WTC11 (cell line): ENCODE data around the gene GRWD1. TPM values are rescaled to one million over a fixed set of nuclear protein-coding genes. Genes with fewer than 3 reads are reported as not detected.

Source experiments
- ATAC-seq: fragments of 200-7000 bp; cut with Tn5 transposase; 2 replicates; pipeline ENCODE4 v1.10.0; 2021; ENCODE audit warnings: mild to moderate bottlenecking, moderate library complexity
- CTCF ChIA-PET: fragments of 300-600 bp; sonication (Branson Sonifier 250); formaldehyde crosslinking; loops from one replicate; lab custom pipeline; 2021; ENCODE audit warnings: antibody characterized with exemption; lab: Charles Lee
- POLR2A ChIA-PET: fragments of 350-600 bp; sonication (Branson Sonifier 250); formaldehyde crosslinking; loops from one replicate; lab custom pipeline; 2021; ENCODE audit warnings: antibody characterized with exemption; lab: Charles Lee
- DNase-seq: peaks from one replicate; pipeline ENCODE4 v3.0.0; 2021; ENCODE audit warnings: low spot score
- H3K27ac Mint-ChIP-seq: 2 replicates; pipeline ENCODE4 v1.8.0; 2021; ENCODE audit warnings: mixed read lengths
- H3K27me3 Mint-ChIP-seq: 2 replicates; pipeline ENCODE4 v1.8.0; 2021; ENCODE audit warnings: low read depth, mild to moderate bottlenecking, moderate library complexity, mixed read lengths
- H3K36me3 Mint-ChIP-seq: 2 replicates; pipeline ENCODE4 v1.8.0; 2021; ENCODE audit warnings: mixed read lengths
- H3K4me1 Mint-ChIP-seq: 2 replicates; pipeline ENCODE4 v1.8.0; 2022; ENCODE audit warnings: mixed read lengths
- H3K4me3 Mint-ChIP-seq: 2 replicates; pipeline ENCODE4 v1.8.0; 2021; ENCODE audit warnings: mild to moderate bottlenecking, moderate library complexity, mixed read lengths
- H3K9me3 Mint-ChIP-seq: 2 replicates; pipeline ENCODE4 v1.8.0; 2021; ENCODE audit warnings: mixed read lengths
- ATF2 ChIP-seq: sonication (generic); formaldehyde crosslinking; IDR thresholded peaks from 2 replicates; pipeline ENCODE4 v1.8.1; 2022; ENCODE audit warnings: low read depth, missing genetic modification reagents, borderline replicate concordance
- CREB1 ChIP-seq: sonication (generic); formaldehyde crosslinking; IDR thresholded peaks from 2 replicates; pipeline ENCODE4 v1.8.0; 2023; ENCODE audit warnings: mild to moderate bottlenecking, missing genetic modification reagents
- CTCF ChIP-seq: fragments of 200-600 bp; IDR thresholded peaks from 2 replicates; pipeline ENCODE4 v1.8.0; 2022; ENCODE audit warnings: antibody characterized with exemption
- FOXJ3 ChIP-seq: sonication (generic); formaldehyde crosslinking; IDR thresholded peaks from 2 replicates; pipeline ENCODE4 v1.9.0; 2021; ENCODE audit warnings: missing genetic modification reagents, mild to moderate bottlenecking, borderline replicate concordance
- FOXK1 ChIP-seq: sonication (generic); formaldehyde crosslinking; IDR thresholded peaks from 2 replicates; pipeline ENCODE4 v1.8.0; 2022; ENCODE audit warnings: mild to moderate bottlenecking, moderate library complexity, missing genetic modification reagents
- HMGXB4 ChIP-seq: sonication (generic); formaldehyde crosslinking; IDR thresholded peaks from 2 replicates; pipeline ENCODE4 v1.8.1; 2023; ENCODE audit warnings: mild to moderate bottlenecking, moderate library complexity, missing genetic modification reagents
- MAX ChIP-seq: sonication (generic); formaldehyde crosslinking; IDR thresholded peaks from 2 replicates; pipeline ENCODE4 v1.8.0; 2022; ENCODE audit warnings: mild to moderate bottlenecking, missing genetic modification reagents
- MLX ChIP-seq: sonication (generic); formaldehyde crosslinking; IDR thresholded peaks from 2 replicates; pipeline ENCODE4 v1.8.1; 2023; ENCODE audit warnings: mild to moderate bottlenecking, missing genetic modification reagents, moderate library complexity
- MYBL2 ChIP-seq: sonication (generic); formaldehyde crosslinking; IDR thresholded peaks from 2 replicates; pipeline ENCODE4 v1.8.1; 2023; ENCODE audit warnings: mild to moderate bottlenecking, moderate library complexity, missing genetic modification reagents
- NR1H2 ChIP-seq: sonication (generic); formaldehyde crosslinking; IDR thresholded peaks from 2 replicates; pipeline ENCODE4 v1.9.0; 2021; ENCODE audit warnings: mild to moderate bottlenecking, moderate library complexity, missing genetic modification reagents
- PRDM15 ChIP-seq: sonication (generic); formaldehyde crosslinking; IDR thresholded peaks from 2 replicates; pipeline ENCODE4 v1.8.0; 2022; ENCODE audit warnings: missing genetic modification reagents
- PRRX2 ChIP-seq: fragments of 250-450 bp; sonication (Bioruptor Pico); IDR thresholded peaks from 2 replicates; pipeline ENCODE4 v1.8.0; 2021; ENCODE audit warnings: mild to moderate bottlenecking
- SMAD4 ChIP-seq: sonication (generic); formaldehyde crosslinking; IDR thresholded peaks from 2 replicates; pipeline ENCODE4 v1.8.0; 2022; ENCODE audit warnings: mild to moderate bottlenecking, missing genetic modification reagents
- USF1 ChIP-seq: sonication (generic); formaldehyde crosslinking; IDR thresholded peaks from 2 replicates; pipeline ENCODE4 v1.8.0; 2022; ENCODE audit warnings: mild to moderate bottlenecking, missing genetic modification reagents
- ZNF121 ChIP-seq: sonication (generic); formaldehyde crosslinking; IDR thresholded peaks from 2 replicates; pipeline ENCODE4 v1.8.0; 2023; ENCODE audit warnings: missing genetic modification reagents
- ZNF263 ChIP-seq: sonication (generic); formaldehyde crosslinking; IDR thresholded peaks from 2 replicates; pipeline ENCODE4 v1.8.1; 2022; ENCODE audit warnings: low read depth, mild to moderate bottlenecking, moderate library complexity, missing genetic modification reagents
- ZNF671 ChIP-seq: fragments of 250-450 bp; sonication (Bioruptor Pico); IDR thresholded peaks from 2 replicates; pipeline ENCODE4 v1.8.0; 2021; ENCODE audit warnings: mild to moderate bottlenecking
- total RNA-seq: library from RNA; stranded (reverse); gene quantifications from 3 replicates; pipeline ENCODE4 v1.2.3, GENCODE V29; 2021

Gene GRWD1
- total RNA-seq, 1 experiment from 2014 or later: 67.2 TPM

- H3K36me3 Mint-ChIP-seq: no peaks in the 10 kb centered on the region
- TF ChIP-seq ATF2 (CRISPR knock-in tag) (no peak), PRDM15 (peak; percentile 18; the same call in 1 of the 2 replicates), CREB1 (no peak), MLX (CRISPR knock-in tag) (0 out of 2 replicates have a peak, but pooled peaks have one; percentile 2), ZNF263 (CRISPR knock-in tag) (peak; percentile 75), CTCF (peak; percentile 97), ZNF121 (CRISPR knock-in tag) (peak; percentile 83), FOXK1 (CRISPR knock-in tag) (no peak), MAX (CRISPR knock-in tag) (0 out of 2 replicates have a peak, but pooled peaks have one; percentile 1)
- H3K4me3 Mint-ChIP-seq: peak overlapping the region; percentile 60
- POLR2A ChIA-PET: interaction anchor here (0.8 to 2.4 kb wide), 5 partner anchors 75 to 168 kb away, joined by 3 to 11 read pairs (median 4); a partner anchor contains a TSS
- H3K27ac Mint-ChIP-seq: no peak overlapping the region; the same call in 1 of the 2 replicates
- H3K4me1 Mint-ChIP-seq: peaks cover 28% of the 10 kb centered on the region
- no peaks in the 10 kb centered on the region for H3K9me3 Mint-ChIP-seq
- H3K27me3 Mint-ChIP-seq: peaks cover 26% of the 10 kb centered on the region
- CTCF ChIA-PET: interaction anchor here (0.5 to 3.5 kb wide), 53 partner anchors 8 to 1134 kb away, joined by 3 to 122 read pairs (median 5); partner anchors contain the start of genes EMP3, FAM83E, GRIN2D and GRWD1
- ATAC-seq (peak; percentile 7), DNase-seq (peak; percentile 96)
Measured at GRCh38 chr19:48489608-48490216, 43.9 kb downstream of the GRWD1 start.

GRCh38 chr19:48490981-48491792 is 45.4 kb downstream of the GRWD1 start:
- peaks cover 39% of the 10 kb centered on the region for H3K27me3 Mint-ChIP-seq
- peak overlapping the region; percentile 81 for H3K4me3 Mint-ChIP-seq
- H3K27ac Mint-ChIP-seq: peak overlapping the region; percentile 98
- peaks cover 29% of the 10 kb centered on the region for H3K4me1 Mint-ChIP-seq
- no peaks in the 10 kb centered on the region for H3K36me3 Mint-ChIP-seq
- POLR2A ChIA-PET: interaction anchor here (0.5 to 2.4 kb wide), 4 partner anchors 15 to 170 kb away, joined by 3 to 11 read pairs (median 4); a partner anchor contains a TSS
- no peak for TF ChIP-seq MYBL2 (CRISPR knock-in tag)
- no peak for TF ChIP-seq USF1
- TF ChIP-seq PRRX2 (CRISPR knock-in tag): no peak
- no peak for TF ChIP-seq NR1H2
- no peak for TF ChIP-seq SMAD4
- TF ChIP-seq ZNF671 (CRISPR knock-in tag): no peak
- TF ChIP-seq FOXJ3 (CRISPR knock-in tag): no peak
- TF ChIP-seq HMGXB4: no peak
- TF ChIP-seq, all 79 proteins: peak for 0
- CTCF ChIA-PET: interaction anchor here (1.0 to 3.5 kb wide), 10 partner anchors 11 to 157 kb away, joined by 6 to 122 read pairs (median 16); partner anchors contain the start of gene GRWD1
- peak; percentile 1 for ATAC-seq
- H3K9me3 Mint-ChIP-seq: no peaks in the 10 kb centered on the region
- DNase-seq: peak; percentile 78
